Transverse colon (tissue), 4 donors: Measurements from ENCODE around the gene SEMA6B.

ENCODE experiments used
- POLR2A ChIP-seq: fragments of 450-650 bp; IDR thresholded peaks from one replicate; pipeline ENCODE4 v1.6.1; 2016; ENCODE audit warnings: antibody characterized with exemption, mild to moderate bottlenecking, moderate library complexity
- POLR2AphosphoS5 ChIP-seq, 3 donors: sonication (generic); formaldehyde crosslinking; IDR thresholded peaks; one replicate each; pipeline ENCODE4 v1.6.1; 2016; ENCODE audit warnings: antibody characterized with exemption in 3 of 3
- TF ChIP-seq, protein P1 (sequence below), 5 experiments: fragments of 200-600 bp in 3 of 5; fragments of 450-650 bp in 2 of 5; sonication (generic) in 3 of 5; IDR thresholded peaks; 1 replicate in 2 of 5; 2 replicates in 3 of 5; pipeline ENCODE4 v1.5.1; 2016 to 2017; ENCODE audit warnings: antibody characterized with exemption in 5 of 5, inconsistent platforms in 3 of 5, mild to moderate bottlenecking in 2 of 5, moderate library complexity in 1 of 5

DNA sequence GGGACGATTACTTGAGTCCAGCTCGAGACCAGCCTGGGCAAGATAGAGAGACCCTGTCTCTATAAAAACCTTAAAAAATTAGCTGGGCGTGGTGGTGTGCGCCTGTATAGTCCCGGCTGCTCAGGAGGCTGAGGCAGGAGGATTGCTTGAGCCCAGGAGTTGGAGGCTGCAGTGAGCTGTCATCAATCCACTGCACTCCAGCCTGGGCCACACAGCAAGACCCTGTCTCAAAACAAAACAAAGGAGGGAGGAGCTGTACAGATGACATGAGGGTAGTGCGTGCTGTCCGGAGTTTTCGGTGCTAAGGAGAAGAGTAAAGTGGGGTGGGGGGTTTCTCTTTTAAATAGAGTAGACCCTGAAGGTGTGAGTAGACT is 64.8 kb downstream of the SEMA6B start:
- TF ChIP-seq, protein P1, sequence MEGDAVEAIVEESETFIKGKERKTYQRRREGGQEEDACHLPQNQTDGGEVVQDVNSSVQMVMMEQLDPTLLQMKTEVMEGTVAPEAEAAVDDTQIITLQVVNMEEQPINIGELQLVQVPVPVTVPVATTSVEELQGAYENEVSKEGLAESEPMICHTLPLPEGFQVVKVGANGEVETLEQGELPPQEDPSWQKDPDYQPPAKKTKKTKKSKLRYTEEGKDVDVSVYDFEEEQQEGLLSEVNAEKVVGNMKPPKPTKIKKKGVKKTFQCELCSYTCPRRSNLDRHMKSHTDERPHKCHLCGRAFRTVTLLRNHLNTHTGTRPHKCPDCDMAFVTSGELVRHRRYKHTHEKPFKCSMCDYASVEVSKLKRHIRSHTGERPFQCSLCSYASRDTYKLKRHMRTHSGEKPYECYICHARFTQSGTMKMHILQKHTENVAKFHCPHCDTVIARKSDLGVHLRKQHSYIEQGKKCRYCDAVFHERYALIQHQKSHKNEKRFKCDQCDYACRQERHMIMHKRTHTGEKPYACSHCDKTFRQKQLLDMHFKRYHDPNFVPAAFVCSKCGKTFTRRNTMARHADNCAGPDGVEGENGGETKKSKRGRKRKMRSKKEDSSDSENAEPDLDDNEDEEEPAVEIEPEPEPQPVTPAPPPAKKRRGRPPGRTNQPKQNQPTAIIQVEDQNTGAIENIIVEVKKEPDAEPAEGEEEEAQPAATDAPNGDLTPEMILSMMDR (IDR thresholded peaks at IDR 0.05) = no peak
- TF ChIP-seq POLR2A = no peak
- TF ChIP-seq POLR2AphosphoS5 (IDR thresholded peaks at IDR 0.05) = no peak
